Pancreas (tissue), 10 donors: Measurements from ENCODE around the gene RAB11A. TPM values are rescaled to one million over a fixed set of nuclear protein-coding genes. Genes with fewer than 3 reads are reported as not detected.
A peak's percentile ranks its signal among the peaks of the same experiment; 100 is the strongest.

Source experiments
- ATAC-seq, 4 donors: fragments of 200-7000 bp; cut with Tn5 transposase; one replicate each; pipeline versions ENCODE4 v1.8.0 to v1.9.1; 2020; ENCODE audit warnings: mild to moderate bottlenecking in 4 of 4, moderate library complexity in 4 of 4
- DNase-seq, 6 donors: peaks; one replicate each; pipeline ENCODE4 v3.0.0-alpha.2; 2020
- FAIRE-seq: peaks from 2 replicates; lab custom pipeline; 2012; peaks lifted over from hg19 to GRCh38; lab: Jason Lieb, UNC
- H3K27ac ChIP-seq, 4 donors: fragments of 200-600 bp; sonication (generic); 1 replicate in 3 of 4; 2 replicates in 1 of 4; pipeline versions ENCODE4 v1.5.0 to v1.8.0; 2020
- H3K27me3 ChIP-seq, 4 donors: fragments of 200-600 bp; one replicate each; pipeline ENCODE4 v1.8.0; 2021
- H3K36me3 ChIP-seq, 3 donors: fragments of 200-600 bp; sonication (generic) in 1 of 3; one replicate each; pipeline versions ENCODE4 v1.5.0 to v1.8.0; 2020 to 2021
- H3K4me1 ChIP-seq, 3 donors: fragments of 200-600 bp; one replicate each; pipeline ENCODE4 v1.8.0; 2021
- H3K4me3 ChIP-seq, 4 donors: fragments of 200-600 bp; sonication (generic) in 2 of 4; one replicate each; pipeline versions ENCODE4 v1.5.0 to v1.8.0; 2020 to 2021
- H3K9me3 ChIP-seq, 4 donors: fragments of 200-600 bp; one replicate each; pipeline ENCODE4 v1.8.0; 2021
- WGBS, 2 donors: extraction: QIAGEN DNeasy Blood & Tissue Kit; methylation state at CpG; one replicate each; pipeline ENCODE4 v1.1.7; 2013; 5-methylcytosine and 5-hydroxymethylcytosine counted together
- intact Hi-C, 3 donors: fragments of 100-400 bp; cut with DNase I; formaldehyde crosslinking; loops; one replicate each; pipeline versions ENCODE4 v1.11.1 to v1.14.2; 2022
- polyA plus RNA-seq, 2 donors: library from polyadenylated mRNA; stranded (reverse); fragments of 200-250 nt; gene quantifications; one replicate each; pipeline ENCODE4 v1.2.3, GENCODE V29; 2013
- total RNA-seq, 6 donors: library from RNA; stranded (reverse); fragmentation: NEBNext Ultra II Directional in 4 of 6; extraction: Animal tissue kit (Norgen Biotek cat#: 25700) in 4 of 6; gene quantifications; one replicate each; pipeline versions ENCODE4 v1.2.1 to v1.2.4, GENCODE V29; 2021 to 2023
- TF ChIP-seq, protein P1 (sequence below), 4 donors: fragments of 200-600 bp; sonication (generic) in 3 of 4; IDR thresholded peaks; one replicate each; pipeline versions ENCODE4 v1.5.0 to v1.8.0; 2021; ENCODE audit warnings: antibody characterized with exemption in 4 of 4
- donor health status: healthy with polysubstance abuse.
- donor health status: DM: no; HTN: no; CAD: no; lungs with moderate emphysema.
- donor health status: DM: no; HTN: no; CAD: no.
- donor health status: control.
- donor health status: control.
- donor health status: Bipolar disorder and iron deficiency.
- donor health status: DM: yes; HTN: yes; CAD: no.
- donor health status: DM: no; HTN: no; CAD: no.
- donor health status: DM: no; HTN: no; CAD: no.
- donor health status: DM: yes; HTN: yes; CAD: no.

RAB11A gene
- total RNA-seq, result 10 to 100 TPM; 46.3 to 98.4 (median 62.0) TPM
- 10 to 100 TPM; 19.8 to 92.0 TPM for polyA plus RNA-seq

DNA sequence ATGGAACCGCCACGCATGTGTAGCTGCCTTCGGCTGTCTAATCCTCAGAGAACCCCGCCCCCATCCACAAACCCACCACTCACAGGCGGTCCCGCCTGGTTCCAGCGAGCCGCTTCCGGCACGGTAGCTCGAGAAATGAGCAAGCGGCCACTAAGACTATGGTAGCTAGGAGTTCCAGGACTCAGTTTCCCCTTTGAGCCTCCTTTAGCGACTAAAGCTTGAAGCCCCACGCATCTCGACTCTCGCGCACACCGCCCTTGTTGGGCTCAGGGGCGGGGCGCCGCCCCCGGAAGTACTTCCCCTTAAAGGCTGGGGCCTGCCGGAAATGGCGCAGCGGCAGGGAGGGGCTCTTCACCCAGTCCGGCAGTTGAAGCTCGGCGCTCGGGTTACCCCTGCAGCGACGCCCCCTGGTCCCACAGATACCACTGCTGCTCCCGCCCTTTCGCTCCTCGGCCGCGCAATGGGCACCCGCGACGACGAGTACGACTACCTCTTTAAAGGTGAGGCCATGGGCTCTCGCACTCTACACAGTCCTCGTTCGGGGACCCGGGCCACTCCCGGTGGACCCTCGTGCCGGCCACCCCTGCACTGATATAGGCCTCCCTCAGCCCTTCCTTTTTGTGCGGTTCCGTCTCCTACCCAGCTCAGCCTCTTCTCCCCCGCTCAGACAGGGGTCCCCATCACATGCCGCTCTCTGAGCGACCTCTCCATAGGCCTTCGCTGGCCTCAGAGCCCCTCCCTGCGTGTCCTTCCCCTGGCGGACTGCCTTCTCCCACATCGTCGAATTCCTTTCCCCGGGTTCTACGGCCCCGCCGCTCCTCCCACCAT is at the start of gene RAB11A:
Gene RAB11A, plus strand, starts transcription at position 366 of the 828 bp plus-strand sequence. Its CDS starts 95 bp downstream, at position 461.
- Histone ChIP-seq H3K36me3 (no peaks in the 10 kb centered on the region), H3K9me3 (no peaks in the 10 kb centered on the region), H3K4me1 (peaks cover 0 to 8% (median 6%) of the 10 kb centered on the region in 3 donors), H3K27ac (peak within 1 kb of the TSS; percentile 83 to 98 (median 91)), H3K27me3 (no peaks in the 10 kb centered on the region), H3K4me3 (peak within 1 kb of the TSS; percentile 76 to 89 (median 82))
- ATAC-seq, result peak; percentile 96 to 98 (median 97)
- intact Hi-C loops, result no loop called here
- 0 to 1% methylated on average over 62 of the region's 62 CpGs for WGBS, 2 donors
- TF ChIP-seq, protein P1, sequence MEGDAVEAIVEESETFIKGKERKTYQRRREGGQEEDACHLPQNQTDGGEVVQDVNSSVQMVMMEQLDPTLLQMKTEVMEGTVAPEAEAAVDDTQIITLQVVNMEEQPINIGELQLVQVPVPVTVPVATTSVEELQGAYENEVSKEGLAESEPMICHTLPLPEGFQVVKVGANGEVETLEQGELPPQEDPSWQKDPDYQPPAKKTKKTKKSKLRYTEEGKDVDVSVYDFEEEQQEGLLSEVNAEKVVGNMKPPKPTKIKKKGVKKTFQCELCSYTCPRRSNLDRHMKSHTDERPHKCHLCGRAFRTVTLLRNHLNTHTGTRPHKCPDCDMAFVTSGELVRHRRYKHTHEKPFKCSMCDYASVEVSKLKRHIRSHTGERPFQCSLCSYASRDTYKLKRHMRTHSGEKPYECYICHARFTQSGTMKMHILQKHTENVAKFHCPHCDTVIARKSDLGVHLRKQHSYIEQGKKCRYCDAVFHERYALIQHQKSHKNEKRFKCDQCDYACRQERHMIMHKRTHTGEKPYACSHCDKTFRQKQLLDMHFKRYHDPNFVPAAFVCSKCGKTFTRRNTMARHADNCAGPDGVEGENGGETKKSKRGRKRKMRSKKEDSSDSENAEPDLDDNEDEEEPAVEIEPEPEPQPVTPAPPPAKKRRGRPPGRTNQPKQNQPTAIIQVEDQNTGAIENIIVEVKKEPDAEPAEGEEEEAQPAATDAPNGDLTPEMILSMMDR (IDR thresholded peaks at IDR 0.05), result no peak
- no peak for FAIRE-seq
- peak; percentile 94 to 98 (median 95) for DNase-seq

DNA sequence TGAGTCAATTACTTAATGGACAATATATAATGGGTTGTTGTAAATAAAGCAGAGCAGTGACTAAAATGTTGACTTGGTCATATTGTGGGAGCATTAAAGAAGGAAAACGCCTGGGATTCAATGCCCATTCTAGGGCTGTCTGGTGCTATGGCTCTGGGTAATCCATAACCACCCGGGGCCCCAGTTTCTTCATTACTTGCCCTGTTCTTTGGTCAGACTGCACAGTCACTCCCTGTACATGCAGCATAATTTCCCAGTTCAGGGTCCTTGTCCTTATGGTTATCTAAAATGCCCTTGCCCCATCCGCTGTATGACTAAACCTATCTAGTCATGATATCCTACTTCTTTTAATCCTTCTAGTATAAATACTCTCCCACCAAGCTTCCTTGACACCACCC is 49.7 kb upstream of the RAB11A start:
- intact Hi-C loops, result no loop called here
- H3K36me3 ChIP-seq, result no peaks in the 10 kb centered on the region
- ATAC-seq (no peak), DNase-seq (no peak), FAIRE-seq (no peak)
- TF ChIP-seq, protein P1 (IDR thresholded peaks at IDR 0.05), result no peak
- H3K27ac ChIP-seq, result no peak overlapping the region
- H3K4me1 ChIP-seq, result peaks cover 0 to 5% (median 0%) of the 10 kb centered on the region in 3 donors
- no peaks in the 10 kb centered on the region for H3K9me3 ChIP-seq
- H3K4me3 ChIP-seq, result no peak overlapping the region
- 88 to 91% methylated on average over 3 of the region's 3 CpGs for WGBS, 2 donors
- H3K27me3 ChIP-seq, result no peaks in the 10 kb centered on the region

DNA sequence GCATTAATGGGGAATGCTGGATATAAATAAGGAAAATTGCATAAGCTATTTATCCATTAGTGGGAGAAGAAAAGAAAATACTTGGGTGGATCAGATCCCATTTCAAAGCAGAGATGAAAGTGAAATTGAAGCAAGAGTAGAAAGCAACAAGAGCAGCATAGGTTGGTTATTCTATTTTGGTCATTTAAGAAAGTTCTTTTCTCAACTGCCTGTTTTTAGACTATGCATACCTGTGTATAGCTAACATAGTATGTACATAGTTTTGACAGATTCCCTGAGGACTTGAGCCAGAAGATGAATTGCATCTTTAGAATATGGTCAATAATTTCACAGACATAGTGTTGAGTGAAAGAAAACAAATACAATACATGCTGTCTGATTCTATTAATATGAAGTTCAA is 48.2 kb upstream of the RAB11A start:
- intact Hi-C loops, result loop anchor here in 1 of 3 donors (10.0 kb wide), 1 partner anchor 56 kb away; no protein-coding TSS in a partner anchor
- FAIRE-seq, result no peak

DNA sequence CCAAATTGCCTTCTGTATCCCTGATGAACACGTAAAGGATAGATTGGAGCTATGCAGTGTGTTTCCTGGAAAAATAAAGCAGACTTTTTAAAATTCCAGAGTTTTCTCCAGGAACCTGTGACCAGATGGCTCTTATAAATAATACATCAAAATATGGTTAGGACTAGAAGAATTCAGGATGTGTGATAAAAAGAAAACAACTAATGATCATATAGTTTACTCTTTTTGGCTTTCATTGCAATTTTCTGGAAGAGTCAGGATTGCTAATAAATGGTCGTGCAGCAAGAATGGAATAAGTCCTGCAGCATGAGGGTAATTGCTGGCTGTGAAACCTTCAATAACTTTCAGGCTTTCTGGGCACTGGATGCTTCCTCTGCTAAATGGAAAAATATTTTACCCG is 47.0 kb upstream of the RAB11A start:
- Histone ChIP-seq H3K9me3 (no peaks in the 10 kb centered on the region), H3K4me1 (peaks cover 0 to 8% (median 4%) of the 10 kb centered on the region in 3 donors), H3K4me3 (no peak overlapping the region), H3K27ac (no peak overlapping the region), H3K36me3 (no peaks in the 10 kb centered on the region), H3K27me3 (no peaks in the 10 kb centered on the region)
- DNase-seq (no peak), FAIRE-seq (no peak), ATAC-seq (no peak)
- TF ChIP-seq, protein P1 (IDR thresholded peaks at IDR 0.05), result no peak
- WGBS, 2 donors, result 91 to 95% methylated on average over 3 of the region's 3 CpGs
- intact Hi-C loops, result loop anchor here in 1 of 3 donors (10.0 kb wide), 1 partner anchor 58 kb away; no protein-coding TSS in a partner anchor

More for the DNA sequence above, 48.2 kb upstream of the RAB11A start:
- ATAC-seq (no peak), DNase-seq (no peak)
- no peaks in the 10 kb centered on the region for H3K36me3 ChIP-seq
- H3K27ac ChIP-seq, result no peak overlapping the region
- no peaks in the 10 kb centered on the region for H3K9me3 ChIP-seq
- TF ChIP-seq, protein P1 (IDR thresholded peaks at IDR 0.05), result no peak
- H3K4me3 ChIP-seq, result no peak overlapping the region
- no peaks in the 10 kb centered on the region for H3K27me3 ChIP-seq
- peaks cover 0 to 5% (median 0%) of the 10 kb centered on the region in 3 donors for H3K4me1 ChIP-seq
